Ramos (cell line): Measurements from ENCODE around the gene CHRNB4.

Source experiments
- in situ Hi-C: fragments of 300-500 bp; cut with MboI; formaldehyde crosslinking; loops from one replicate; pipeline ENCODE4 v1.14.3; 2022; ENCODE audit warnings: low sequenced_read_pairs; ENCODE audit not compliant: unreplicated experiment

CHRNB4 gene

GRCh38 chr15:78635346-78635745 lies 5.7 kb downstream of the CHRNB4 start:
- in situ Hi-C loops, result no loop called here

GRCh38 chr15:78634210-78635145 lies 6.5 kb downstream of the CHRNB4 start:
- in situ Hi-C loops, result no loop called here

GRCh38 chr15:78633348-78633747 lies 7.7 kb downstream of the CHRNB4 start:
- in situ Hi-C loops, result no loop called here

- in situ Hi-C loops, result no loop called here
These were observed 9.9 kb downstream of the CHRNB4 start for GRCh38 chr15:78630886-78631633.

GRCh38 chr15:78629716-78630065 lies 11.3 kb downstream of the CHRNB4 start:
- in situ Hi-C loops, result no loop called here

- in situ Hi-C loops, result no loop called here
These were observed 11.8 kb downstream of the CHRNB4 start for GRCh38 chr15:78629031-78629715.

GRCh38 chr15:78628227-78628626 lies 12.8 kb downstream of the CHRNB4 start:
- in situ Hi-C loops, result no loop called here

GRCh38 chr15:78627348-78627747 lies 13.7 kb downstream of the CHRNB4 start:
- in situ Hi-C loops, result no loop called here

GRCh38 chr15:78626381-78626995 lies 14.5 kb downstream of the CHRNB4 start:
- in situ Hi-C loops, result no loop called here

- in situ Hi-C loops, result no loop called here
These were observed 15.3 kb downstream of the CHRNB4 start for GRCh38 chr15:78625606-78626280.

- in situ Hi-C loops, result no loop called here
These were observed 16.1 kb downstream of the CHRNB4 start for GRCh38 chr15:78624651-78625590.

- in situ Hi-C loops, result no loop called here
These were observed 17.1 kb downstream of the CHRNB4 start for GRCh38 chr15:78623786-78624497.

GRCh38 chr15:78621810-78622402 lies 19.1 kb downstream of the CHRNB4 start:
- in situ Hi-C loops, result no loop called here

GRCh38 chr15:78620527-78621421 lies 20.2 kb downstream of the CHRNB4 start, which contains the start of gene CHRNA3:
CHRNA3 (minus strand) TSS chr15:78620996; CDS start chr15:78620794, 202 bp downstream.
- in situ Hi-C loops, result no loop called here

GRCh38 chr15:78620021-78620526 lies 20.9 kb downstream of the CHRNB4 start:
- in situ Hi-C loops, result no loop called here
